T-cell (primary cell): ENCODE measurements around the gene A3GALT2. TPM values are rescaled to one million over a fixed set of nuclear protein-coding genes. Genes with fewer than 3 reads are reported as not detected.
A peak's percentile ranks its signal among the peaks of the same experiment; 100 is the strongest.
"Not testable (repeated sequence)": the region's sequence is repeated elsewhere in the genome, so short reads cannot be mapped to it uniquely, and the experiment has no call there.

ENCODE experiments used
- ATAC-seq, 4 experiments: fragments of 200-7000 bp in 3 of 4; fragments of 150-1000 bp in 1 of 4; cut with Tn5 transposase; replicated peaks in 1 of 4; 1 replicate in 3 of 4; 2 replicates in 1 of 4; pipeline ENCODE4 v1.10.0; 2021; ENCODE audit warnings: moderate library complexity in 3 of 4, mild to moderate bottlenecking in 2 of 4, moderate number of reproducible peaks in 1 of 4
- CTCF ChIA-PET, 2 donors: fragments of 300-600 bp; sonication (Branson Sonifier 250); formaldehyde crosslinking; loops; one replicate each; lab custom pipeline; 2022; ENCODE audit warnings: antibody characterized with exemption in 2 of 2; lab: Charles Lee
- POLR2A ChIA-PET, 2 donors: fragments of 300-600 bp; sonication (Branson Sonifier 250); formaldehyde crosslinking; loops; one replicate each; lab custom pipeline; 2022; ENCODE audit warnings: antibody characterized with exemption in 2 of 2; lab: Charles Lee
- DNase-seq, 35 experiments: peaks; one replicate each; pipeline versions ENCODE4 v3.0.0 to v3.0.0-alpha.2; 2013 to 2023
- H3K27ac ChIP-seq: one replicate; pipeline ENCODE4 v1.5.1; 2013; ENCODE audit warnings: low read length
- H3K27me3 ChIP-seq, 2 experiments: replicated peaks in 1 of 2; 1 replicate in 1 of 2; 2 replicates in 1 of 2; pipeline versions ENCODE4 v1.6.1 to v1.7.0; 2013; ENCODE audit warnings: low read length in 1 of 2, mixed read lengths in 1 of 2; ENCODE audit not compliant: control insufficient read depth in 2 of 2, insufficient read depth in 2 of 2; ENCODE audit errors: extremely low read depth in 1 of 2
- H3K36me3 ChIP-seq, 2 donors: 1 replicate in 1 of 2; 2 replicates in 1 of 2; pipeline versions ENCODE4 v1.6.1 to v1.7.0; 2013; ENCODE audit warnings: low read length in 1 of 2; ENCODE audit not compliant: control insufficient read depth in 2 of 2, insufficient read depth in 1 of 2; ENCODE audit errors: extremely low read depth in 1 of 2
- H3K4me1 ChIP-seq, 2 experiments: 1 replicate in 1 of 2; 2 replicates in 1 of 2; pipeline versions ENCODE4 v1.6.1 to v1.7.0; 2013; ENCODE audit warnings: low read length in 2 of 2, mixed read lengths in 1 of 2; ENCODE audit not compliant: insufficient read depth in 2 of 2, control insufficient read depth in 1 of 2; ENCODE audit errors: extremely low read depth in 1 of 2
- H3K4me3 ChIP-seq, 2 donors: 1 replicate in 1 of 2; 2 replicates in 1 of 2; pipeline versions ENCODE4 v1.5.1 to v1.7.0; 2013; ENCODE audit warnings: mild to moderate bottlenecking in 2 of 2, low read length in 1 of 2, moderate library complexity in 1 of 2; ENCODE audit not compliant: control insufficient read depth in 1 of 2; ENCODE audit errors: extremely low read depth in 1 of 2
- H3K9me3 ChIP-seq: 2 replicates; pipeline ENCODE4 v1.7.0; 2013
- H3K27ac Mint-ChIP-seq, 2 donors: one replicate each; pipeline ENCODE4 v1.8.0; 2020 to 2021; ENCODE audit warnings: mild to moderate bottlenecking in 2 of 2, mixed read lengths in 2 of 2
- H3K27me3 Mint-ChIP-seq, 2 donors: one replicate each; pipeline ENCODE4 v1.8.0; 2021 to 2022; ENCODE audit warnings: mixed read lengths in 2 of 2
- H3K36me3 Mint-ChIP-seq: one replicate; pipeline ENCODE4 v1.8.0; 2021; ENCODE audit warnings: mixed read lengths
- H3K4me1 Mint-ChIP-seq, 3 donors: one replicate each; pipeline ENCODE4 v1.8.0; 2020 to 2022; ENCODE audit warnings: mixed read lengths in 3 of 3, mild to moderate bottlenecking in 1 of 3
- H3K4me3 Mint-ChIP-seq, 3 donors: one replicate each; pipeline ENCODE4 v1.8.0; 2020 to 2022; ENCODE audit warnings: mild to moderate bottlenecking in 3 of 3, mixed read lengths in 3 of 3, moderate library complexity in 3 of 3
- H3K9me3 Mint-ChIP-seq, 3 donors: one replicate each; pipeline ENCODE4 v1.8.0; 2020 to 2022; ENCODE audit warnings: mixed read lengths in 3 of 3
- WGBS: methylation state at CpG from one replicate; pipeline ENCODE4 v1.1.5; 2013; ENCODE audit warnings: missing lambda C conversion rate; ENCODE audit not compliant: insufficient coverage; 5-methylcytosine and 5-hydroxymethylcytosine counted together
- total RNA-seq, 35 experiments: library from RNA in 6 of 35; stranded (reverse) in 6 of 35; fragments of 120-200 nt in 1 of 35; gene quantifications; one replicate each; pipeline versions ENCODE4 v1.2.1 to v1.2.4 and lab custom pipeline; 2013 to 2026

The A3GALT2 gene
- total RNA-seq, 5 donors from 2014 or later (not counting 1 experiment from before 2014, with no cell fraction given) = 0.26 TPM; not detected in 4

DNA sequence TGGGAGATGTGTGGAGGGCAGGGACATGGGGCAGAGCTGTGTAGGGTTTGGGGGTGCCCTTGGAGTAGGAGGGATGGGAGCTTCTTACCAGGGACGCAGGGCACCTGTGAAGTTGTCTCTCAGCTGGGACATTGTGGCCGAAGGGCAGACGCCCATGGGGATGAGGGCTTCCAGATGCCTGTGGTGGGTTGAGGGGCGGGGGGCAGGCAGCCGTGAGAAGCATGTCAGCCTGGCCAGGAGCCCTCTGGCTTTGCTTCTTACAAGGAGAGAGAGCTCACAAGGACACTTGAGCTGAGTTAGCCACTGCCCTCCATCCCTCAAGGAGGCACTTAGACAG lies 8.5 kb downstream of the A3GALT2 start:
- WGBS = 78% methylated on average over 3 of the region's 5 CpGs
- no peak overlapping the region for H3K4me3 ChIP-seq
- H3K4me1 Mint-ChIP-seq = peaks cover 0 to 8% (median 0%) of the 10 kb centered on the region in 3 donors

DNA sequence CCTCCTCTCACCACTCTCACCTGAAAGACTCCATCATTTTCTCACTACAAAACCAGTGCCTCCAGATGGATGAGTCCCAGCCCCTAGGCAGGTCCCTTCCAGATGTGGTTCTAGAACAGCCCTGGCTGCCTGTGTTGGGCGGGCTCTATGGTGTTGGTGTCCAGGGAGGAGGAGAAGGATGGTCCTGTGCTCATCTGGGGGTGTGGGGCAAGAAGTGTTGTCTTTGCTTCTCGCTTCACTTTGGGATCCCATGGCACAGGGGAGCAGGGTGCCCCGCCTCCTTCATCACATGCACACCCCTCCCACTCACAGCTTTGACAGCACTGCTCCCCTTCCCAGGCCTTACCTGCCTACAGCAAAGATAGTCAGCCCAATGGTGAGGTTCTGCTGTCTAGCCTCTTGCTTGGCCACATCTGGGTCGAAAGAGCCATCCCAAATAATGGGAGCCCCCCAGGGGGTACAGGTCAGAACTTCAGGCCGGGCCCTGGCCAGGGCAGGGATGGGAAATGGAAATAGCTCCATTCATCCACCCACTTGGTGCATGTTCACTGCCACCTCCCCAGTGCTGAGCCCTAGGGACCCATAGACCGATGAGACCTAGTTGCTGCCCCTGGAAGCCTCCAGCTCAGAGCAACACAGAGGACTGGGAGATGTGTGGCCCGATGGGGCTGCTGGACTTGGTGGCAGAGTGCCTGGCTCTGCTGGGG lies 9.0 kb downstream of the A3GALT2 start:
- peaks cover 0 to 8% (median 0%) of the 10 kb centered on the region in 3 donors for H3K4me1 Mint-ChIP-seq
- H3K4me1 ChIP-seq = peaks cover 0 to 2% of the 10 kb centered on the region in 2 experiments
- no peaks in the 10 kb centered on the region for H3K36me3 Mint-ChIP-seq
- no peaks in the 10 kb centered on the region for H3K9me3 Mint-ChIP-seq
- H3K9me3 ChIP-seq = no peaks in the 10 kb centered on the region
- peaks cover 0 to 20% of the 10 kb centered on the region in 2 experiments for H3K27me3 ChIP-seq
- no peak overlapping the region for H3K27ac ChIP-seq
- no peak for DNase-seq
- H3K27me3 Mint-ChIP-seq = peaks cover 3 to 10% of the 10 kb centered on the region in 2 donors
- no peak for ATAC-seq
- ChIA-PET POLR2A (interaction anchor here in 1 of 2 donors (0.6 kb wide), 1 partner anchor 1158 kb away, joined by 4 read pairs; no protein-coding TSS in a partner anchor), CTCF (no interaction called here)
- H3K27ac Mint-ChIP-seq = no peak overlapping the region
- no peaks in the 10 kb centered on the region for H3K36me3 ChIP-seq
- no peak overlapping the region for H3K4me3 Mint-ChIP-seq
- 79% methylated on average over 3 of the region's 7 CpGs for WGBS
- H3K4me3 ChIP-seq = no peak overlapping the region

More for the DNA sequence above, 8.5 kb downstream of the A3GALT2 start:
- no peak overlapping the region for H3K27ac ChIP-seq
- CTCF ChIA-PET = no interaction called here
- DNase-seq = no peak
- no peak for ATAC-seq
- Mint-ChIP-seq H3K27ac (no peak overlapping the region), H3K4me3 (no peak overlapping the region), H3K9me3 (no peaks in the 10 kb centered on the region), H3K27me3 (peaks cover 3 to 10% of the 10 kb centered on the region in 2 donors), H3K36me3 (no peaks in the 10 kb centered on the region)
- POLR2A ChIA-PET = no interaction called here
- H3K36me3 ChIP-seq = no peaks in the 10 kb centered on the region
- H3K9me3 ChIP-seq = no peaks in the 10 kb centered on the region
- H3K27me3 ChIP-seq = peaks cover 0 to 18% of the 10 kb centered on the region in 2 experiments
- H3K4me1 ChIP-seq = no peaks in the 10 kb centered on the region

DNA sequence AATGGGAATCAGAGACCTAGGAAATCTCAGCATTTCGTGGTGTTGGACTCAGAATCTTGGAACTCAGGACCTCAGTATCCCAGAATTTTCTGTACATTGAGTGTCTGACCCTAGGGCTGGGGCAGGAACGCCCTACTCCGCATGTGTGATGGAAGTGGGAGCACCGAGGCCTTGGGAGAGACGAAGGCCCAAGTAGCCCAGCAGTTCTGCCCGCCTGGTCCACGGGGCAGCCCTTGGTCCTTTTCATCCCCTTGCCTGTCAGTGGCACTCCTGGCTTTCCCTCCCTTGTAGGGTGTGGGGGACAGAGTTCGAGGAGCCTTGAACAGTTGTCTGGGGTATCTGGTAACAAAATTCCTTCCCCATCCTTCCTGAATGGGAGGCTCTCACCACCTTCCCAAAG lies 10.2 kb downstream of the A3GALT2 start:
- CTCF ChIA-PET = no interaction called here
- ATAC-seq = no peak
- 59% methylated on average over 2 of the region's 8 CpGs for WGBS
- peaks cover 0 to 8% of the 10 kb centered on the region in 2 experiments for H3K4me1 ChIP-seq
- POLR2A ChIA-PET = no interaction called here
- no peaks in the 10 kb centered on the region for H3K36me3 Mint-ChIP-seq
- H3K27me3 Mint-ChIP-seq = peaks cover 9 to 17% of the 10 kb centered on the region in 2 donors
- H3K36me3 ChIP-seq = no peaks in the 10 kb centered on the region
- H3K9me3 ChIP-seq = no peaks in the 10 kb centered on the region
- no peaks in the 10 kb centered on the region for H3K9me3 Mint-ChIP-seq
- no peak overlapping the region for H3K27ac Mint-ChIP-seq
- no peak for DNase-seq
- no peak overlapping the region for H3K27ac ChIP-seq
- no peak overlapping the region for H3K4me3 ChIP-seq
- peaks cover 0 to 4% (median 2%) of the 10 kb centered on the region in 3 donors for H3K4me1 Mint-ChIP-seq
- peaks cover 0 to 25% of the 10 kb centered on the region in 2 experiments for H3K27me3 ChIP-seq
- no peak overlapping the region for H3K4me3 Mint-ChIP-seq

DNA sequence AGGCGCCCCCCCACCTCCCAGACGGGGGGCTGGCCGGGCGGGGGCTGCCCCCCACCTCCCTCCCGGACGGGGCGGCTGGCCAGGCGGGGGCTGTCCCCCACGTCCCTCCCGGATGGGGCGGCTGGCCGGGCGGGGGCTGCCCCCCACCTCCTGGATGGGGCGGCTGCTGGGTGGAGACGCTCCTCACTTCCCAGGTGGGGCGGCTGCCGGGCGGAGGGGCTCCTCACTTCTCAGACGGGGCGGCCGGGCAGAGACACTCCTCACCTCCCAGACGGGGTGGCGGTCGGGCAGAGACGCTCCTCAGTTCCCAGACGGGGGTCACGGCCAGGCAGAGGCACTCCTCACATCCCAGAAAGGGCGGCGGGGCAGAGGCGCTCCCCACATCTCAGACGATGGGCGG lies 11.5 kb downstream of the A3GALT2 start:
- DNase-seq, H3K27ac ChIP-seq, H3K4me3 ChIP-seq, H3K4me3 Mint-ChIP-seq, H3K36me3 Mint-ChIP-seq, ATAC-seq, H3K4me1 Mint-ChIP-seq, H3K9me3 Mint-ChIP-seq, H3K9me3 ChIP-seq, H3K36me3 ChIP-seq, H3K27ac Mint-ChIP-seq, H3K4me1 ChIP-seq, CTCF ChIA-PET, POLR2A ChIA-PET: not testable (repeated sequence)
- H3K27me3 ChIP-seq = peaks cover 0 to 23% of the 10 kb centered on the region in 2 experiments
- peaks cover 8 to 21% of the 10 kb centered on the region in 2 donors for H3K27me3 Mint-ChIP-seq
- WGBS = 93% methylated on average over 6 of the region's 32 CpGs

DNA sequence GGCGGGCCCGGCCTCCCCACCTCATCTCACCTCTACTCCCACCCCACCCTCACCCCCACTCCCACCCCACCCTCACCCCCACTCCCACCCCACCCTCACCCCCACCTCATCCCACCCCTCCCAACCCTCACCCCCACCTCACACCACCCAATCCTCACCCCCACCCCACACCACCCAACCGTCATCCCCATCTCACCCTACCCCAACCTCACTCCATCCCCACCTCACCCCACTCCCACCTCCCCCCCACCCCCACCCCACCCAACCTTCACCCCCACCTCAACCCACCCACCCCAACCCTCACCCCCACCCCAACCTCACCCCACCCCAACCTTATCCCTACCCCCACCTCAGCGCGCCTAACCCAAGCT lies 13.4 kb downstream of the A3GALT2 start:
- ATAC-seq (no peak), DNase-seq (no peak)
- peaks cover 4 to 15% of the 10 kb centered on the region in 2 experiments for H3K4me1 ChIP-seq
- Mint-ChIP-seq H3K27me3 (peaks cover 8 to 21% of the 10 kb centered on the region in 2 donors), H3K9me3 (no peaks in the 10 kb centered on the region), H3K4me1 (peaks cover 6 to 17% (median 11%) of the 10 kb centered on the region in 3 donors), H3K36me3 (no peaks in the 10 kb centered on the region), H3K4me3 (no peak overlapping the region), H3K27ac (no peak overlapping the region)
- no peaks in the 10 kb centered on the region for H3K36me3 ChIP-seq
- no CpG with 5 or more reads among the region's 5 CpGs for WGBS
- ChIA-PET POLR2A (no interaction called here), CTCF (interaction anchor here in 1 of 2 donors (0.6 kb wide), 1 partner anchor 36 kb away, joined by 4 read pairs; no protein-coding TSS in a partner anchor)
- H3K27ac ChIP-seq = no peak overlapping the region
- H3K27me3 ChIP-seq = peaks cover 0 to 22% of the 10 kb centered on the region in 2 experiments
- no peaks in the 10 kb centered on the region for H3K9me3 ChIP-seq
- no peak overlapping the region for H3K4me3 ChIP-seq

DNA sequence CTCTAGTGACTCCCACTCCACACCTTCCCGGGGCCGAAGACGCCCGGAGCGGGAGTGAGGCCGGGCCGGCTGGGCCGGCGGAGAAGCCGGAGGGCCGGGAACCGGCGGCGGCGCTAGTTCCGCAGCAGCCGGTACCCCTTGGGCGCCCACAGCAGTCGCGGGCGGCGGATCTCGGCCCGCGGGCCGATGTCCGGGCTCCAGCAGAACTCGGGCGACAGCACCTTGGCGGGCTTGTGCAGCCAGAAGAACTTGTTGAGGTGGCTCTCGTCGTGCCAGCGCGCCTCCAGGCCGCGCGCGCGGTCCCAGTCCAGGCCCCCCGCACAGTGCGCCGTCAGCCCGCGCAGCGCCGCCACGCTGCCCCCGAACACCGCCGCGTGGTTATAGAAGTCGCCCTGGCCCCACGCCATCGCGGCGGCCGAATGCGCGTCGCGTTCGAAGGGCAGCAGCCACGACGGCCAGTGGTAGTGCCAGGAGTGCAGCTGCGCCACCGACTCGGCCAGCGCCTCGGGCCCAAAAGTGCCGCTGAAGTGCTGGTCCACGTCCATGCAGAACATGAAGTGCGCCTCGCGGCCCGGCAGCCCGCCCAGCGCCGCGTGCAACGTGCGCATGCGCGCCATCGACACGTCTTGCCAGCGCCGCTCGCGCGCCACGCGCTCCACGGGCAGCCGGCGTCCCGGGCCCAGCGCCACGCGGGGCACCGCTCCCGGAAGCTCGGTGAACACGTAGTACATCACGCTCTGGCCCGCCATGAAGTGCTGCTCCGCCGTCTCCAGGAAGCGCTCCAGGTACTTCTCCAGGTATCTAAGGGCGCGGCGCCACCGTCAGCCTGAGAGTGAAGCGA lies 14.0 kb downstream of the A3GALT2 start:
- Histone ChIP-seq H3K27ac (no peak overlapping the region), H3K9me3 (no peaks in the 10 kb centered on the region), H3K27me3 (peaks cover 0 to 17% of the 10 kb centered on the region in 2 experiments), H3K4me1 (peaks cover 9 to 21% of the 10 kb centered on the region in 2 experiments), H3K4me3 (peak overlapping the region in 1 of 2 donors; percentile 20), H3K36me3 (no peaks in the 10 kb centered on the region)
- Mint-ChIP-seq H3K27ac (no peak overlapping the region), H3K27me3 (peaks cover 8 to 21% of the 10 kb centered on the region in 2 donors), H3K4me1 (peaks cover 12 to 23% (median 17%) of the 10 kb centered on the region in 3 donors), H3K9me3 (no peaks in the 10 kb centered on the region), H3K4me3 (peak overlapping the region in 1 of 3 donors; percentile 1), H3K36me3 (no peaks in the 10 kb centered on the region)
- 23% methylated on average over 96 of the region's 113 CpGs for WGBS
- ATAC-seq (peak in 2 of 4 experiments; percentile 27 to 31), DNase-seq (peak in 2 of 35 experiments; percentile 11 to 22)
- ChIA-PET CTCF (interaction anchor here in 1 of 2 donors (2.0 kb wide), 1 partner anchor 11 kb away, joined by 5 read pairs; no protein-coding TSS in a partner anchor), POLR2A (no interaction called here)
